T-helper 1 cell treated with Interleukin-12 subunit alpha and Interleukin-12 subunit beta and Interleukin-4 antibody, amounts not matched to agents 30 μg/mL and 1 μg/mL, for 36 hours (primary cell): Measurements from ENCODE around the gene TLR3.
A peak's percentile ranks its signal among the peaks of the same experiment; 100 is the strongest.

ENCODE experiments used
- H3K27ac Mint-ChIP-seq: one replicate; pipeline ENCODE4 v1.8.0; 2021; ENCODE audit warnings: mild to moderate bottlenecking, mixed read lengths
- H3K27me3 Mint-ChIP-seq: one replicate; pipeline ENCODE4 v1.8.0; 2021; ENCODE audit warnings: low read depth, mixed read lengths
- H3K36me3 Mint-ChIP-seq: one replicate; pipeline ENCODE4 v1.8.0; 2021; ENCODE audit warnings: low read depth, mixed read lengths
- H3K4me1 Mint-ChIP-seq: one replicate; pipeline ENCODE4 v1.8.0; 2021; ENCODE audit warnings: low read depth, mixed read lengths
- H3K4me3 Mint-ChIP-seq: one replicate; pipeline ENCODE4 v1.8.0; 2021; ENCODE audit warnings: mild to moderate bottlenecking, moderate library complexity, mixed read lengths
- H3K9me3 Mint-ChIP-seq: one replicate; pipeline ENCODE4 v1.8.0; 2021; ENCODE audit warnings: mixed read lengths

Gene TLR3

GRCh38 chr4:186068581-186069348, at the start of gene TLR3:
Gene TLR3, plus strand, starts transcription at chr4:186069156. Its CDS starts 7,464 bp downstream, at chr4:186076620.
- Mint-ChIP-seq H3K27ac (peak within 1 kb of the TSS; percentile 1), H3K4me1 (peaks cover 11% of the 10 kb centered on the region), H3K9me3 (no peaks in the 10 kb centered on the region), H3K4me3 (peak within 1 kb of the TSS; percentile 75), H3K27me3 (peaks cover 21% of the 10 kb centered on the region), H3K36me3 (no peaks in the 10 kb centered on the region)

- Mint-ChIP-seq H3K4me1 (no peaks in the 10 kb centered on the region), H3K4me3 (no peak overlapping the region), H3K27ac (no peak overlapping the region), H3K36me3 (no peaks in the 10 kb centered on the region), H3K27me3 (no peaks in the 10 kb centered on the region), H3K9me3 (no peaks in the 10 kb centered on the region)
Measured at GRCh38 chr4:186019269-186019668, 49.7 kb upstream of the TLR3 start.

GRCh38 chr4:186020106-186020792, 48.7 kb upstream of the TLR3 start:
- H3K4me3 Mint-ChIP-seq: no peak overlapping the region
- no peaks in the 10 kb centered on the region for H3K9me3 Mint-ChIP-seq
- H3K36me3 Mint-ChIP-seq: no peaks in the 10 kb centered on the region
- no peaks in the 10 kb centered on the region for H3K27me3 Mint-ChIP-seq
- no peak overlapping the region for H3K27ac Mint-ChIP-seq
- H3K4me1 Mint-ChIP-seq: no peaks in the 10 kb centered on the region

GRCh38 chr4:186020793-186021407, 48.1 kb upstream of the TLR3 start:
- Mint-ChIP-seq H3K9me3 (no peaks in the 10 kb centered on the region), H3K27ac (no peak overlapping the region), H3K4me3 (no peak overlapping the region), H3K4me1 (no peaks in the 10 kb centered on the region), H3K36me3 (no peaks in the 10 kb centered on the region), H3K27me3 (no peaks in the 10 kb centered on the region)

GRCh38 chr4:186021461-186022167, 47.3 kb upstream of the TLR3 start:
- Mint-ChIP-seq H3K9me3 (no peaks in the 10 kb centered on the region), H3K36me3 (no peaks in the 10 kb centered on the region), H3K4me1 (no peaks in the 10 kb centered on the region), H3K27ac (no peak overlapping the region), H3K27me3 (no peaks in the 10 kb centered on the region), H3K4me3 (no peak overlapping the region)

GRCh38 chr4:186023975-186024374, 45.0 kb upstream of the TLR3 start:
- no peak overlapping the region for H3K4me3 Mint-ChIP-seq
- H3K27ac Mint-ChIP-seq: no peak overlapping the region
- no peaks in the 10 kb centered on the region for H3K9me3 Mint-ChIP-seq
- H3K27me3 Mint-ChIP-seq: no peaks in the 10 kb centered on the region
- H3K4me1 Mint-ChIP-seq: no peaks in the 10 kb centered on the region
- H3K36me3 Mint-ChIP-seq: no peaks in the 10 kb centered on the region

- Mint-ChIP-seq H3K27me3 (peaks cover 4% of the 10 kb centered on the region), H3K9me3 (no peaks in the 10 kb centered on the region), H3K4me3 (no peak overlapping the region), H3K4me1 (no peaks in the 10 kb centered on the region), H3K36me3 (no peaks in the 10 kb centered on the region), H3K27ac (no peak overlapping the region)
Measured at GRCh38 chr4:186024637-186025407, 44.1 kb upstream of the TLR3 start.

- no peaks in the 10 kb centered on the region for H3K4me1 Mint-ChIP-seq
- peaks cover 7% of the 10 kb centered on the region for H3K27me3 Mint-ChIP-seq
- no peak overlapping the region for H3K27ac Mint-ChIP-seq
- no peak overlapping the region for H3K4me3 Mint-ChIP-seq
- no peaks in the 10 kb centered on the region for H3K9me3 Mint-ChIP-seq
- H3K36me3 Mint-ChIP-seq: no peaks in the 10 kb centered on the region
Measured at GRCh38 chr4:186025408-186025690, 43.6 kb upstream of the TLR3 start.

GRCh38 chr4:186027405-186027804, 41.6 kb upstream of the TLR3 start:
- H3K4me1 Mint-ChIP-seq: no peaks in the 10 kb centered on the region
- H3K4me3 Mint-ChIP-seq: no peak overlapping the region
- no peak overlapping the region for H3K27ac Mint-ChIP-seq
- peaks cover 7% of the 10 kb centered on the region for H3K27me3 Mint-ChIP-seq
- H3K36me3 Mint-ChIP-seq: no peaks in the 10 kb centered on the region
- no peaks in the 10 kb centered on the region for H3K9me3 Mint-ChIP-seq

- no peaks in the 10 kb centered on the region for H3K36me3 Mint-ChIP-seq
- H3K9me3 Mint-ChIP-seq: peaks cover 3% of the 10 kb centered on the region
- no peak overlapping the region for H3K4me3 Mint-ChIP-seq
- H3K4me1 Mint-ChIP-seq: no peaks in the 10 kb centered on the region
- H3K27me3 Mint-ChIP-seq: peaks cover 7% of the 10 kb centered on the region
- no peak overlapping the region for H3K27ac Mint-ChIP-seq
Measured at GRCh38 chr4:186029571-186030398, 39.2 kb upstream of the TLR3 start.

- no peaks in the 10 kb centered on the region for H3K4me1 Mint-ChIP-seq
- no peaks in the 10 kb centered on the region for H3K36me3 Mint-ChIP-seq
- H3K27me3 Mint-ChIP-seq: peaks cover 7% of the 10 kb centered on the region
- H3K27ac Mint-ChIP-seq: no peak overlapping the region
- H3K4me3 Mint-ChIP-seq: no peak overlapping the region
- peaks cover 4% of the 10 kb centered on the region for H3K9me3 Mint-ChIP-seq
Measured at GRCh38 chr4:186030399-186030775, 38.6 kb upstream of the TLR3 start.

GRCh38 chr4:186030795-186031194, 38.2 kb upstream of the TLR3 start:
- Mint-ChIP-seq H3K27ac (no peak overlapping the region), H3K4me3 (no peak overlapping the region), H3K4me1 (no peaks in the 10 kb centered on the region), H3K27me3 (peaks cover 7% of the 10 kb centered on the region), H3K9me3 (peaks cover 4% of the 10 kb centered on the region), H3K36me3 (no peaks in the 10 kb centered on the region)

- H3K4me1 Mint-ChIP-seq: no peaks in the 10 kb centered on the region
- peaks cover 14% of the 10 kb centered on the region for H3K27me3 Mint-ChIP-seq
- no peak overlapping the region for H3K4me3 Mint-ChIP-seq
- H3K27ac Mint-ChIP-seq: no peak overlapping the region
- H3K9me3 Mint-ChIP-seq: peaks cover 4% of the 10 kb centered on the region
- H3K36me3 Mint-ChIP-seq: no peaks in the 10 kb centered on the region
Measured at GRCh38 chr4:186032259-186032658, 36.7 kb upstream of the TLR3 start.
